HEK293 (cell line): ENCODE data around the gene PLSCR1.

Experiments used
- CTCF ChIA-PET: fragments of 350-600 bp; formaldehyde crosslinking; extraction: SDS; loops from one replicate; lab custom pipeline; 2021; ENCODE audit warnings: antibody characterized with exemption; lab: Yijun Ruan, JAX
- POLR2A ChIA-PET: fragments of 300-600 bp; formaldehyde crosslinking; extraction: SDS; loops from one replicate; lab custom pipeline; 2020; ENCODE audit warnings: antibody characterized with exemption, inconsistent platforms; lab: Yijun Ruan, JAX
- H3K27ac ChIP-seq: fragments of 200-500 bp; sonication (Bioruptor generic); 2 replicates; pipeline ENCODE4 v1.5.1; 2014; ENCODE audit warnings: low read depth, low read length, control low read depth, inconsistent platforms; ENCODE audit errors: extremely low read depth
- H3K36me3 ChIP-seq, 2 experiments: fragments of 200-500 bp in 1 of 2; sonication (Bioruptor generic) in 1 of 2; 1 replicate in 1 of 2; 2 replicates in 1 of 2; pipeline ENCODE4 v1.5.1; 2014 to 2017; ENCODE audit warnings: inconsistent platforms in 2 of 2, low read length in 2 of 2; ENCODE audit not compliant: control insufficient read depth in 2 of 2, insufficient read depth in 1 of 2
- H3K4me1 ChIP-seq: fragments of 200-500 bp; sonication (Bioruptor generic); 2 replicates; pipeline ENCODE4 v1.5.1; 2014; ENCODE audit warnings: mild to moderate bottlenecking, low read length, inconsistent platforms; ENCODE audit not compliant: control insufficient read depth, insufficient read depth
- H3K4me3 ChIP-seq: 2 replicates; pipeline ENCODE4 v1.5.1; 2011; ENCODE audit warnings: low read depth, mild to moderate bottlenecking, control low read depth, low read length, moderate library complexity
- H3K9me3 ChIP-seq: fragments of 200-500 bp; sonication (Bioruptor generic); 2 replicates; pipeline ENCODE4 v1.5.1; 2014; ENCODE audit warnings: low read depth, low read length, inconsistent platforms; ENCODE audit not compliant: control insufficient read depth, insufficient read depth
- GLI4 ChIP-seq: fragments of 450-650 bp; formaldehyde crosslinking; IDR thresholded peaks from 2 replicates; pipeline ENCODE4 v1.5.1; 2016; ENCODE audit warnings: missing biosample characterization, missing genetic modification characterization
- KLF10 ChIP-seq: fragments of 450-650 bp; IDR thresholded peaks from 2 replicates; pipeline ENCODE4 v1.5.1; 2018; ENCODE audit warnings: missing biosample characterization, mild to moderate bottlenecking, missing genetic modification characterization
- SP3 ChIP-seq: fragments of 450-650 bp; formaldehyde crosslinking; IDR thresholded peaks from 2 replicates; pipeline ENCODE4 v1.5.1; 2016; ENCODE audit warnings: missing biosample characterization, missing genetic modification characterization
- TRIM28 ChIP-seq: IDR thresholded peaks from 2 replicates; pipeline ENCODE4 v1.6.1; 2011; ENCODE audit warnings: low read length, control low read depth, borderline replicate concordance
- YY1 ChIP-seq: fragments of 450-650 bp; formaldehyde crosslinking; IDR thresholded peaks from 2 replicates; pipeline ENCODE4 v1.5.1; 2018; ENCODE audit warnings: missing biosample characterization, missing genetic modification characterization
- YY2 ChIP-seq: fragments of 450-650 bp; formaldehyde crosslinking; IDR thresholded peaks from 2 replicates; pipeline ENCODE4 v1.5.1; 2016; ENCODE audit warnings: missing biosample characterization, missing genetic modification characterization
- ZBTB49 ChIP-seq: fragments of 450-650 bp; formaldehyde crosslinking; IDR thresholded peaks from 2 replicates; pipeline ENCODE4 v1.5.1; 2016; ENCODE audit warnings: missing biosample characterization, missing genetic modification characterization, low read depth
- ZNF10 ChIP-seq: fragments of 450-650 bp; formaldehyde crosslinking; IDR thresholded peaks from 2 replicates; pipeline ENCODE4 v1.5.1; 2017; ENCODE audit warnings: missing biosample characterization, missing genetic modification characterization
- ZNF16 ChIP-seq: fragments of 450-650 bp; formaldehyde crosslinking; IDR thresholded peaks from 2 replicates; pipeline ENCODE4 v1.5.1; 2016; ENCODE audit warnings: low read depth, missing biosample characterization, missing genetic modification characterization
- ZNF223 ChIP-seq: fragments of 450-650 bp; formaldehyde crosslinking; IDR thresholded peaks from 2 replicates; pipeline ENCODE4 v1.5.1; 2016; ENCODE audit warnings: missing biosample characterization, missing genetic modification characterization
- ZNF433 ChIP-seq: fragments of 450-650 bp; formaldehyde crosslinking; IDR thresholded peaks from 2 replicates; pipeline ENCODE4 v1.5.1; 2016; ENCODE audit warnings: missing biosample characterization, missing genetic modification characterization, low read depth
- ZNF626 ChIP-seq: fragments of 450-650 bp; sonication (Bioruptor Pico); formaldehyde crosslinking; IDR thresholded peaks from 2 replicates; pipeline ENCODE4 v1.5.1; 2018; ENCODE audit warnings: missing biosample characterization, missing genetic modification characterization, inconsistent platforms
- ZNF629 ChIP-seq: fragments of 450-650 bp; formaldehyde crosslinking; IDR thresholded peaks from 2 replicates; pipeline ENCODE4 v1.5.1; 2017; ENCODE audit warnings: missing biosample characterization, missing genetic modification characterization
- ZNF707 ChIP-seq: fragments of 450-650 bp; formaldehyde crosslinking; IDR thresholded peaks from 2 replicates; pipeline ENCODE4 v1.5.1; 2016; ENCODE audit warnings: missing biosample characterization, missing genetic modification characterization
- ZSCAN16 ChIP-seq: fragments of 450-650 bp; formaldehyde crosslinking; IDR thresholded peaks from 2 replicates; pipeline ENCODE4 v1.5.1; 2016; ENCODE audit warnings: missing biosample characterization, missing genetic modification characterization
- TF ChIP-seq, protein P1 (sequence below): fragments of 450-650 bp; IDR thresholded peaks from 2 replicates; pipeline ENCODE4 v1.5.1; 2018; ENCODE audit warnings: missing biosample characterization, mild to moderate bottlenecking, missing genetic modification characterization
- TF ChIP-seq, protein P2 (sequence below): fragments of 450-650 bp; formaldehyde crosslinking; IDR thresholded peaks from 2 replicates; pipeline ENCODE4 v1.5.1; 2016; ENCODE audit warnings: missing biosample characterization, missing genetic modification characterization
- TF ChIP-seq, protein P3 (sequence below): fragments of 450-650 bp; formaldehyde crosslinking; IDR thresholded peaks from 2 replicates; pipeline ENCODE4 v1.5.1; 2017; ENCODE audit warnings: missing biosample characterization, missing genetic modification characterization

Gene PLSCR1

GRCh38 chr3:146511402-146512134 is 32.8 kb downstream of the PLSCR1 start (continued):
- TF ChIP-seq ZBTB49 (tag by site-specific recombination) (no peak), TRIM28 (no peak), ZNF629 (tag by site-specific recombination) (no peak), YY2 (tag by site-specific recombination) (no peak), GLI4 (no peak)
- TF ChIP-seq, protein P1, sequence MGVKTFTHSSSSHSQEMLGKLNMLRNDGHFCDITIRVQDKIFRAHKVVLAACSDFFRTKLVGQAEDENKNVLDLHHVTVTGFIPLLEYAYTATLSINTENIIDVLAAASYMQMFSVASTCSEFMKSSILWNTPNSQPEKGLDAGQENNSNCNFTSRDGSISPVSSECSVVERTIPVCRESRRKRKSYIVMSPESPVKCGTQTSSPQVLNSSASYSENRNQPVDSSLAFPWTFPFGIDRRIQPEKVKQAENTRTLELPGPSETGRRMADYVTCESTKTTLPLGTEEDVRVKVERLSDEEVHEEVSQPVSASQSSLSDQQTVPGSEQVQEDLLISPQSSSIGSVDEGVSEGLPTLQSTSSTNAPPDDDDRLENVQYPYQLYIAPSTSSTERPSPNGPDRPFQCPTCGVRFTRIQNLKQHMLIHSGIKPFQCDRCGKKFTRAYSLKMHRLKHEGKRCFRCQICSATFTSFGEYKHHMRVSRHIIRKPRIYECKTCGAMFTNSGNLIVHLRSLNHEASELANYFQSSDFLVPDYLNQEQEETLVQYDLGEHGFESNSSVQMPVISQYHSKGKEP (tag by site-specific recombination) = no peak
- TF ChIP-seq, protein P2, sequence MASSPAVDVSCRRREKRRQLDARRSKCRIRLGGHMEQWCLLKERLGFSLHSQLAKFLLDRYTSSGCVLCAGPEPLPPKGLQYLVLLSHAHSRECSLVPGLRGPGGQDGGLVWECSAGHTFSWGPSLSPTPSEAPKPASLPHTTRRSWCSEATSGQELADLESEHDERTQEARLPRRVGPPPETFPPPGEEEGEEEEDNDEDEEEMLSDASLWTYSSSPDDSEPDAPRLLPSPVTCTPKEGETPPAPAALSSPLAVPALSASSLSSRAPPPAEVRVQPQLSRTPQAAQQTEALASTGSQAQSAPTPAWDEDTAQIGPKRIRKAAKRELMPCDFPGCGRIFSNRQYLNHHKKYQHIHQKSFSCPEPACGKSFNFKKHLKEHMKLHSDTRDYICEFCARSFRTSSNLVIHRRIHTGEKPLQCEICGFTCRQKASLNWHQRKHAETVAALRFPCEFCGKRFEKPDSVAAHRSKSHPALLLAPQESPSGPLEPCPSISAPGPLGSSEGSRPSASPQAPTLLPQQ (tag by site-specific recombination) = no peak

DNA sequence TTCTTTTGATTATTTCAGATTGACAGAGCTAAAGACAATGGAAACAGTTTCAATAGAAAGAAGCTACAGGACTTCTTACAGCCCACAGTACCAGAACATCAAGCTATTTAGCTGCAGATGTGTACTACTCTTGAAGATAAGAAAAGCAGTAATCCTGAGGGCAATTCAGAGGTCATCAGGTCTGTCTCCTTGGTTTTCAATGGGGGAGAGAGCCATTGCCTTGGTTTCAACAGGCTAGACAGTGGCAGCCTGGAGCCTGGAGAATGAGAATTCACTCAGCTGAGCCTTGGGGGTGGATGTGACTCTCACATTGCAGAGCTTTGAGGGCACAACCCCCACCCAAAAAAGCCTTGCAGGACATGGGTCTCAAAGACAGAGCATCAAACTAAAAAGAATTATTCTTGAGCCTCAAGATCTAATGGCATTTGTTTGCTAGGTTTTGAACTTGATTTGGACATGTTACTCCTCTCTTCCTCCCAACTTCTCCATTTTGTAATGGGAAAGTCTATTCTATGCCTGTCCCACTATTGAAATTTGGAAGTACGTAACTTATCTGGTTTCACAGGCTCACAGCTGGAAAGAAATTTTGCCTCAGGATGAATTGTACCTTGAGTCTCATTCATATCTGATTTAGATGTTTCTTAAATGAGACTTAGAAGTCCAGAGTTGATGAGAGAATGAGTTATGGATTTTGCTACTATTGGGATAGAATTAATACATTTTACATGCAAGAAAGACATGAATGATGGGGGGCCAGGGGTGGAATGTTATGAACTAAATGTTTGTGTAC is 36.9 kb downstream of the PLSCR1 start:
- TF ChIP-seq KLF10 (tag by site-specific recombination) (no peak), ZNF223 (no peak), ZNF626 (no peak), ZNF10 (tag by site-specific recombination) (no peak), YY2 (tag by site-specific recombination) (no peak), ZNF707 (tag by site-specific recombination) (no peak)
- TF ChIP-seq, protein P2 (tag by site-specific recombination) = no peak
- POLR2A ChIA-PET = no interaction called here
- no peak overlapping the region for H3K27ac ChIP-seq
- H3K36me3 ChIP-seq = no peaks in the 10 kb centered on the region
- CTCF ChIA-PET = interaction anchor here (0.7 to 0.9 kb wide), 2 partner anchors 287 to 583 kb away, joined by 5 to 8 read pairs; no protein-coding TSS in a partner anchor
- no peak overlapping the region for H3K4me3 ChIP-seq
- no peaks in the 10 kb centered on the region for H3K4me1 ChIP-seq
- no peaks in the 10 kb centered on the region for H3K9me3 ChIP-seq

DNA sequence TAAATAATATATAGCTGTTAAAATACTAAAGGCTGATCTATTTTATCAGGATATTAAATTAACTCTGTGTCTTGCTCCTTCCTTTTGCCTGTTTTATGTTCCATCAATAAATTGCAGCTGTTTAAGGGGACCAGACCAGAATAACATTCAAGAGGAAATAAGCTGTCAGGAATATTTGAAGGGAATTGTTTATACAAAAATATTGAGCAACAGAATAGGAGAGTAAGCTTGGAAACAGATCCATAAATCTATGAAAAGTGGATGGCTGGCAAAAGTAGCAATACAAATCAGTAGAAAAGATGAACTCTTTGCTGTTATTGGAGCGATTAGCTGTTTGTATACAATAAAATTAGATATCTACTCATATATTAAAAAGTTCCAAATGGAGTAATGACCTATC is 38.9 kb downstream of the PLSCR1 start:
- Histone ChIP-seq H3K4me3 (no peak overlapping the region), H3K9me3 (no peaks in the 10 kb centered on the region), H3K27ac (no peak overlapping the region), H3K36me3 (no peaks in the 10 kb centered on the region), H3K4me1 (no peaks in the 10 kb centered on the region)
- CTCF ChIA-PET = interaction anchor here (0.7 kb wide), 1 partner anchor 244 kb away, joined by 3 read pairs; no protein-coding TSS in a partner anchor
- POLR2A ChIA-PET = no interaction called here
- no peak for TF ChIP-seq SP3 (tag by site-specific recombination)
- TF ChIP-seq ZNF16 (tag by site-specific recombination) = no peak
- TF ChIP-seq, protein P3, sequence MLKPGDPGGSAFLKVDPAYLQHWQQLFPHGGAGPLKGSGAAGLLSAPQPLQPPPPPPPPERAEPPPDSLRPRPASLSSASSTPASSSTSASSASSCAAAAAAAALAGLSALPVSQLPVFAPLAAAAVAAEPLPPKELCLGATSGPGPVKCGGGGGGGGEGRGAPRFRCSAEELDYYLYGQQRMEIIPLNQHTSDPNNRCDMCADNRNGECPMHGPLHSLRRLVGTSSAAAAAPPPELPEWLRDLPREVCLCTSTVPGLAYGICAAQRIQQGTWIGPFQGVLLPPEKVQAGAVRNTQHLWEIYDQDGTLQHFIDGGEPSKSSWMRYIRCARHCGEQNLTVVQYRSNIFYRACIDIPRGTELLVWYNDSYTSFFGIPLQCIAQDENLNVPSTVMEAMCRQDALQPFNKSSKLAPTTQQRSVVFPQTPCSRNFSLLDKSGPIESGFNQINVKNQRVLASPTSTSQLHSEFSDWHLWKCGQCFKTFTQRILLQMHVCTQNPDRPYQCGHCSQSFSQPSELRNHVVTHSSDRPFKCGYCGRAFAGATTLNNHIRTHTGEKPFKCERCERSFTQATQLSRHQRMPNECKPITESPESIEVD = no peak
- TF ChIP-seq ZSCAN16 (tag by site-specific recombination) = no peak
- TF ChIP-seq YY1 (tag by site-specific recombination) = no peak
- TF ChIP-seq ZNF433 (tag by site-specific recombination) = no peak
